ENCODE measurements around the gene MRC1. TPM values are rescaled to one million over a fixed set of nuclear protein-coding genes. Genes with fewer than 3 reads are reported as not detected.

The MRC1 gene
- total and polyA plus RNA-seq, 9 of the 15 experiments (the other 6 are each of a cell fraction or from before 2014, with no cell fraction given) = 0.01 to 0.20 (median 0.03) TPM; not detected in 5

DNA sequence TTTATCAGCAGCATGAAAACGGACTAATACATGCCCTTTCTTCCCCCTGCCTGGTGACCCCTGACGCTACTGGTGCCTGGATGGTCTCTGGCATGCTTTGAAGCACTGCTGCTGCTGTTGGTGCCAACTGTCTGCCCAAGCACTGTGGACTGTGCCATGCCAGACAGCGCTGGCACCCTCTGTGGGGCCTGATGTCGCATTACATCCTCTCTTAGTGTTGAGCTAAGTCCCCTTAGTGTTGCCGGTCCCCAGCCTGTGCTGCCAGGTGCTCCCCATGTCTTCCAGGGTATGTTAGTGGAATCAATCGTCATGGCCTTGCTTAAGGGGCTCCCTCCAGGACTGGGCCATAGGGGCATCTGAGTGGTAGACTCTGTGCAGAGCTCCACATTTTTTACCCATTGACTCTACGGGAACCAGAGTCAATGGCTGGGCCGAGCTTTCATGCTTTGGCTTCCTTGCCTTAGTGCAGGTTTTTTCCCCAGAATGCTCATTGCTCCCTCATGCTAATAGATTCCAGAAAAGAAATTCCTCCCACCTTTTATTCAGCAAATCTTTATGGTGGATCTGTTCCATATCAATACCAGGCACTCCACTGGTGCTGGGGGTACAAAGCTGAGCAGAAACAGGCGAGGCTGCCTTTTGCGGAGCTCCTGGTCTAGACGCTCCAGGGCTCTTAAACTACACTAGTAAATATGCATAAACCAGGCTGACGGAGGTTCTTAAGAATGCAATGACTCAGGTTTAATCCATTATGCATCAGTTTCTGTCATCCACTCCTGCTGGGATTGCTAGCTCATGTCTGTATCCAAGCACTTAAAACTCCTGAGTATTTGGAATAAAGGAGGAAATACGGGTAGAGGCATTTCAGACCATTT is 21.8 kb upstream of the MRC1 start (continued):
- 0 out of 2 replicates have a peak, but pooled peaks have one; percentile 26 for TF ChIP-seq JUN (IDR thresholded peaks at IDR 0.05; ENCODE audit: borderline replicate concordance, low read depth, low read length)
- no peak for TF ChIP-seq JUN (CRISPR knock-in tag; IDR thresholded peaks at IDR 0.05; ENCODE audit: borderline replicate concordance)
- TF ChIP-seq, protein P1, sequence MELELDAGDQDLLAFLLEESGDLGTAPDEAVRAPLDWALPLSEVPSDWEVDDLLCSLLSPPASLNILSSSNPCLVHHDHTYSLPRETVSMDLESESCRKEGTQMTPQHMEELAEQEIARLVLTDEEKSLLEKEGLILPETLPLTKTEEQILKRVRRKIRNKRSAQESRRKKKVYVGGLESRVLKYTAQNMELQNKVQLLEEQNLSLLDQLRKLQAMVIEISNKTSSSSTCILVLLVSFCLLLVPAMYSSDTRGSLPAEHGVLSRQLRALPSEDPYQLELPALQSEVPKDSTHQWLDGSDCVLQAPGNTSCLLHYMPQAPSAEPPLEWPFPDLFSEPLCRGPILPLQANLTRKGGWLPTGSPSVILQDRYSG (tag; conservative IDR thresholded peaks at IDR 0.05; ENCODE audit: low read depth) = no peak
- 0 out of 2 replicates have a peak, but pooled peaks have one; percentile 19 for TF ChIP-seq C11orf30 (IDR thresholded peaks at IDR 0.05; ENCODE audit: low read depth)
- TF ChIP-seq, protein P2, sequence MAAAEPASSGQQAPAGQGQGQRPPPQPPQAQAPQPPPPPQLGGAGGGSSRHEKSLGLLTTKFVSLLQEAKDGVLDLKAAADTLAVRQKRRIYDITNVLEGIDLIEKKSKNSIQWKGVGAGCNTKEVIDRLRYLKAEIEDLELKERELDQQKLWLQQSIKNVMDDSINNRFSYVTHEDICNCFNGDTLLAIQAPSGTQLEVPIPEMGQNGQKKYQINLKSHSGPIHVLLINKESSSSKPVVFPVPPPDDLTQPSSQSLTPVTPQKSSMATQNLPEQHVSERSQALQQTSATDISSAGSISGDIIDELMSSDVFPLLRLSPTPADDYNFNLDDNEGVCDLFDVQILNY (CRISPR knock-in tag; IDR thresholded peaks at IDR 0.05) = no peak
- no peak for TF ChIP-seq BRCA1 (IDR thresholded peaks at IDR 0.05)
- TF ChIP-seq BRCA1 (CRISPR knock-in tag; IDR thresholded peaks at IDR 0.05) = no peak
- TF ChIP-seq ZSCAN32 (CRISPR knock-in tag; IDR thresholded peaks at IDR 0.05) = no peak
- peak; percentile 70 for TF ChIP-seq NFE2 (IDR thresholded peaks at IDR 0.05; ENCODE audit: low read depth)
- peak; percentile 53 for TF ChIP-seq MAFK (IDR thresholded peaks at IDR 0.05; ENCODE audit: low read length)
- TF ChIP-seq NRF1 (conservative IDR thresholded peaks at IDR 0.05 in 1 of 2, IDR thresholded peaks at IDR 0.05 in 1 of 2) = peak in 1 of 2 experiments; percentile 16; a peak in 1 of 4 replicates
- TF ChIP-seq MAFG (tag; conservative IDR thresholded peaks at IDR 0.05) = peak; percentile 31; the same call in 1 of the 2 replicates
- no peak for TF ChIP-seq HDAC1 (IDR thresholded peaks at IDR 0.05)
- no peak for TF ChIP-seq JUND (IDR thresholded peaks at IDR 0.05; ENCODE audit: borderline replicate concordance, low read depth, low read length)
- TF ChIP-seq JUND (tag; IDR thresholded peaks at IDR 0.05; ENCODE audit: borderline replicate concordance, low read depth, low read length) = 0 out of 3 replicates have a peak, but pooled peaks have one; percentile 21
- TF ChIP-seq, protein P3, sequence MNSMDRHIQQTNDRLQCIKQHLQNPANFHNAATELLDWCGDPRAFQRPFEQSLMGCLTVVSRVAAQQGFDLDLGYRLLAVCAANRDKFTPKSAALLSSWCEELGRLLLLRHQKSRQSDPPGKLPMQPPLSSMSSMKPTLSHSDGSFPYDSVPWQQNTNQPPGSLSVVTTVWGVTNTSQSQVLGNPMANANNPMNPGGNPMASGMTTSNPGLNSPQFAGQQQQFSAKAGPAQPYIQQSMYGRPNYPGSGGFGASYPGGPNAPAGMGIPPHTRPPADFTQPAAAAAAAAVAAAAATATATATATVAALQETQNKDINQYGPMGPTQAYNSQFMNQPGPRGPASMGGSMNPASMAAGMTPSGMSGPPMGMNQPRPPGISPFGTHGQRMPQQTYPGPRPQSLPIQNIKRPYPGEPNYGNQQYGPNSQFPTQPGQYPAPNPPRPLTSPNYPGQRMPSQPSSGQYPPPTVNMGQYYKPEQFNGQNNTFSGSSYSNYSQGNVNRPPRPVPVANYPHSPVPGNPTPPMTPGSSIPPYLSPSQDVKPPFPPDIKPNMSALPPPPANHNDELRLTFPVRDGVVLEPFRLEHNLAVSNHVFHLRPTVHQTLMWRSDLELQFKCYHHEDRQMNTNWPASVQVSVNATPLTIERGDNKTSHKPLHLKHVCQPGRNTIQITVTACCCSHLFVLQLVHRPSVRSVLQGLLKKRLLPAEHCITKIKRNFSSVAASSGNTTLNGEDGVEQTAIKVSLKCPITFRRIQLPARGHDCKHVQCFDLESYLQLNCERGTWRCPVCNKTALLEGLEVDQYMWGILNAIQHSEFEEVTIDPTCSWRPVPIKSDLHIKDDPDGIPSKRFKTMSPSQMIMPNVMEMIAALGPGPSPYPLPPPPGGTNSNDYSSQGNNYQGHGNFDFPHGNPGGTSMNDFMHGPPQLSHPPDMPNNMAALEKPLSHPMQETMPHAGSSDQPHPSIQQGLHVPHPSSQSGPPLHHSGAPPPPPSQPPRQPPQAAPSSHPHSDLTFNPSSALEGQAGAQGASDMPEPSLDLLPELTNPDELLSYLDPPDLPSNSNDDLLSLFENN (IDR thresholded peaks at IDR 0.05; ENCODE audit: low read depth in 2 of 2, low read length in 2 of 2) = 0 out of 4 replicates have a peak, but pooled peaks of 1 of the 2 experiments have one; percentile 21
- TF ChIP-seq CEBPB (tag; IDR thresholded peaks at IDR 0.05) = no peak
- TF ChIP-seq, protein P4, sequence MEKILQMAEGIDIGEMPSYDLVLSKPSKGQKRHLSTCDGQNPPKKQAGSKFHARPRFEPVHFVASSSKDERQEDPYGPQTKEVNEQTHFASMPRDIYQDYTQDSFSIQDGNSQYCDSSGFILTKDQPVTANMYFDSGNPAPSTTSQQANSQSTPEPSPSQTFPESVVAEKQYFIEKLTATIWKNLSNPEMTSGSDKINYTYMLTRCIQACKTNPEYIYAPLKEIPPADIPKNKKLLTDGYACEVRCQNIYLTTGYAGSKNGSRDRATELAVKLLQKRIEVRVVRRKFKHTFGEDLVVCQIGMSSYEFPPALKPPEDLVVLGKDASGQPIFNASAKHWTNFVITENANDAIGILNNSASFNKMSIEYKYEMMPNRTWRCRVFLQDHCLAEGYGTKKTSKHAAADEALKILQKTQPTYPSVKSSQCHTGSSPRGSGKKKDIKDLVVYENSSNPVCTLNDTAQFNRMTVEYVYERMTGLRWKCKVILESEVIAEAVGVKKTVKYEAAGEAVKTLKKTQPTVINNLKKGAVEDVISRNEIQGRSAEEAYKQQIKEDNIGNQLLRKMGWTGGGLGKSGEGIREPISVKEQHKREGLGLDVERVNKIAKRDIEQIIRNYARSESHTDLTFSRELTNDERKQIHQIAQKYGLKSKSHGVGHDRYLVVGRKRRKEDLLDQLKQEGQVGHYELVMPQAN (IDR thresholded peaks at IDR 0.05; ENCODE audit: borderline replicate concordance) = no peak
- no peak for TF ChIP-seq YY1 (IDR thresholded peaks at IDR 0.05; ENCODE audit: borderline replicate concordance in 1 of 3, control insufficient read depth in 1 of 3, extremely low read depth in 1 of 3, insufficient read depth in 3 of 3, insufficient read length in 1 of 3, insufficient replicate concordance in 2 of 3, low read depth in 1 of 3, low read length in 2 of 3)

All from K562 (cell line).